ENCODE results near the gene CTNNAL1.

DNA sequence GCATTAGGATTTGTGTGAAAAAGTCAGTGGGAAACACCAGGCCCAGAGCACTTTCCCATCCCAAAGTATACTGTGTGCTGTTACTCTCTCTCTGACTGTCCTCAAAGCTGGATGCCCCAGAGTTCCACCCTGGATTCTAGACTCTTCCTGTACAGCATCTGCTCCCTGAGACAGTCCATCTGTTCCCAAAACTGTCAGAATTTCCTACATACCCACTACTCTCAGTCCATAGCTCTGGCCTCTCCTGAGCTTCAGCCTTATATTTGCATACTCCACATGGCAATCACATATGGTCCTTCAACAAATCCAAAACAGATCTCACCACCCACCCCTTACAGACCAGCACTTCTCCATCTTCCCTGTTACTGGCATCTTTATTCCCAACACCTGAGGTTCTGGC is 88.8 kb downstream of the CTNNAL1 start:
- TF ChIP-seq, protein P1, sequence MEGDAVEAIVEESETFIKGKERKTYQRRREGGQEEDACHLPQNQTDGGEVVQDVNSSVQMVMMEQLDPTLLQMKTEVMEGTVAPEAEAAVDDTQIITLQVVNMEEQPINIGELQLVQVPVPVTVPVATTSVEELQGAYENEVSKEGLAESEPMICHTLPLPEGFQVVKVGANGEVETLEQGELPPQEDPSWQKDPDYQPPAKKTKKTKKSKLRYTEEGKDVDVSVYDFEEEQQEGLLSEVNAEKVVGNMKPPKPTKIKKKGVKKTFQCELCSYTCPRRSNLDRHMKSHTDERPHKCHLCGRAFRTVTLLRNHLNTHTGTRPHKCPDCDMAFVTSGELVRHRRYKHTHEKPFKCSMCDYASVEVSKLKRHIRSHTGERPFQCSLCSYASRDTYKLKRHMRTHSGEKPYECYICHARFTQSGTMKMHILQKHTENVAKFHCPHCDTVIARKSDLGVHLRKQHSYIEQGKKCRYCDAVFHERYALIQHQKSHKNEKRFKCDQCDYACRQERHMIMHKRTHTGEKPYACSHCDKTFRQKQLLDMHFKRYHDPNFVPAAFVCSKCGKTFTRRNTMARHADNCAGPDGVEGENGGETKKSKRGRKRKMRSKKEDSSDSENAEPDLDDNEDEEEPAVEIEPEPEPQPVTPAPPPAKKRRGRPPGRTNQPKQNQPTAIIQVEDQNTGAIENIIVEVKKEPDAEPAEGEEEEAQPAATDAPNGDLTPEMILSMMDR (IDR thresholded peaks at IDR 0.05; ENCODE audit: low read depth, low read length): no peak
- TF ChIP-seq EZH2phosphoT487 (IDR thresholded peaks at IDR 0.05; ENCODE audit: low read depth): no peak
